C4-2B (cell line): ENCODE data around the gene ARRDC5.

Source experiments
- H3K27ac ChIP-seq: fragments of 450-650 bp; 2 replicates; pipeline ENCODE4 v1.5.1; 2017
- CTCF ChIP-seq: fragments of 450-650 bp; conservative IDR thresholded peaks from 2 replicates; pipeline ENCODE4 v1.5.1; 2017; ENCODE audit warnings: mild to moderate bottlenecking
- ZFX ChIP-seq: fragments of 450-650 bp; IDR thresholded peaks from 2 replicates; pipeline ENCODE4 v1.6.1; 2017

Gene ARRDC5

DNA sequence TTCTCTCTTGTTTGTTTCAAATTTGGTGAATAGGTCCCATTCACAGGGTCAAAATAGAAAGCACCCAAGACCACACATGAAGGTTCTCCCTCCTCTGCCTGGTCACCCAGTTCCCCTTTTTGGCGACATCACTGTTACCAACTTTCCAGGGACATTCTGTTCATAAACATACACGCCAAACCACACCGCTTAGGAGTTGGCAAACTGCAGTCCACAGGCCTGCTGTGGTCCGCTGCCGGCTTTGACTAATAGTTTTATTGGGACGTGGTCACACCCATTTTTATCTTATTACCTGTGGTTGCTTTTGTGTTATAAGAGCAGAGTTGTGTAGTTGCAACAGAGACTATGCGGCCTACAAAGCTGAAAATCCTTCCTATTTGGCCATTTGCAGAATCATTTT, 30.8 kb upstream of the ARRDC5 start:
- H3K27ac ChIP-seq: no peak overlapping the region
- TF ChIP-seq ZFX (no peak), CTCF (no peak)

GRCh38 chr19:4932711-4933110, 30.0 kb upstream of the ARRDC5 start:
- no peak for TF ChIP-seq ZFX
- TF ChIP-seq CTCF: no peak
- H3K27ac ChIP-seq: no peak overlapping the region

DNA sequence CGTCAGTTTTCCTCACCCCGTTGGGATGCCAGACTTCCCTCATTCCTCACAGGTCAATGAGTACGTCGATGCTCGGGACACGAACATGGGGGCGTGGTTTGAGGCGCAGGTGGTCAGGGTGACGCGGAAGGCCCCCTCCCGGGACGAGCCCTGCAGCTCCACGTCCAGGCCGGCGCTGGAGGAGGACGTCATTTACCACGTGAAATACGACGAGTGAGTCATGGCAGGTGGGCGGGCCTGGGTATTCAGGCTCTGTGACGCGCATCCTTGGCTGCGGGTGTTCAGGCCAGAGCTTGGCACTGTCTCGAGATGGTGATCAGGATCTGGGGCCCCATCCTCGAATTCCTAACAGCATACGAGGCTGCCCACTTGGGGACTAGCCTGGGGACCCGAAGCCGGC, 28.0 kb upstream of the ARRDC5 start:
- no peak overlapping the region for H3K27ac ChIP-seq
- no peak for TF ChIP-seq ZFX
- TF ChIP-seq CTCF: no peak

DNA sequence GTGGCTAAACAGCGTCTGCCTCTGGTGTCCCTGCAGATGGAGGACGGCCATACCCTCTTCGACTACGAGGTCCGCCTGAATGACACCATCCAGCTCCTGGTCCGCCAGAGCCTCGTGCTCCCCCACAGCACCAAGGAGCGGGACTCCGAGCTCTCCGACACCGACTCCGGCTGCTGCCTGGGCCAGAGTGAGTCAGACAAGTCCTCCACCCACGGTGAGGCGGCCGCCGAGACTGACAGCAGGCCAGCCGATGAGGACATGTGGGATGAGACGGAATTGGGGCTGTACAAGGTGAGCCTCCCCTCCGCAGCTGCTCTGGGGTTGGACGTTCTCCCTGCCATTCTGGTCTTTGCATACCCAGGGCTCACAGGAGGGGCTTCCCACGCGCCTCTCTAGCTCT, 26.5 kb upstream of the ARRDC5 start:
- TF ChIP-seq ZFX (no peak), CTCF (no peak)
- H3K27ac ChIP-seq: no peak overlapping the region

- TF ChIP-seq CTCF: no peak
- H3K27ac ChIP-seq: no peak overlapping the region
Observed at GRCh38 chr19:4923276-4923747, 20.6 kb upstream of the ARRDC5 start.

- H3K27ac ChIP-seq: no peak overlapping the region
- TF ChIP-seq CTCF (no peak), ZFX (no peak)
Observed at GRCh38 chr19:4922530-4923275, 20.0 kb upstream of the ARRDC5 start.

DNA sequence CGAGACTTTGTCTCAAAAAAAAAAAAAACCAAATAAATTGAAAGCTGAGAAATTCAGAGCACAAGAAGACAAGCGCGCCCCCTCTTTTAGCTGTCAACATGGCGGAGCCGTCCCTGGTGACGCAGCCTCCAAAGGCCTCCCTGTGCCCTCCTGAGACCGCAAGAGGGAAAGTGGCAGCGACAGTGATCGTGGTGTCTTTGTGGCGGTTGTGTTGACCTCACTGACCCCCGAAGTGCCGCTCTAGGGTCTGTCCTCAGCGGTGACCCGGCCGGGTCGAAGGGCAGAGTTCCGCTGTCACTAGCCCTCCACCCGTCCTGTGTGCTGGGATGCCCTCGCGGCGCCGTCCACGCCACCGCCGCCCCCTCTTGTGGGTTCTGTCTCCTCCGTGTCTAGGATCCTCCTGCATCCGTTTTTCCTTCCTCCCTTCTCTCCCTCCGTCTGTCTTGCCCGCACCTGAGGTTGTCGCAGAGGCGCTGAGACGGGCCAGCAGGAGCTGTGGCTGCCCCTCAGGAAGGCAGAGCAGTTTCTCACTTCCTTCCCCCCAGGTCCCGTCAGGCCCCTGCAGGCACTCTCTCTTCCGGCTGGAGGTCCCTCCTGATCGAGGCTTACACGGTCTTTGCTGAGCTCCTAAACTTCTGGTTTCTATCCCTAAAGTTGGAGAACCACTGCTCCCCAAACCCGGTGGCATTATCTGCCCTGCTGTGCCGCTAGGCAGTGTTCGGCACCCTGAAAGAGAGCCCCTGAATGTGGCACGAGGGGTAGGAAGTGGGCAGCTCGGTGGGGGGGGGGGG, 13.8 kb upstream of the ARRDC5 start:
- no peak for TF ChIP-seq CTCF
- no peak for TF ChIP-seq ZFX
- H3K27ac ChIP-seq: peak overlapping the region; percentile 66; the same call in 1 of the 2 replicates
